K562 (cell line): ENCODE data around the gene TAPBPL. TPM values are rescaled to one million over a fixed set of nuclear protein-coding genes. Genes with fewer than 3 reads are reported as not detected.

Experiments used
- ATF7 ChIP-seq: fragments of 450-650 bp; IDR thresholded peaks from 2 replicates; pipeline ENCODE4 v1.7.1; 2014; ENCODE audit warnings: mild to moderate bottlenecking, moderate library complexity
- FOXJ2 ChIP-seq: fragments of 200-800 bp; sonication (Bioruptor generic); IDR thresholded peaks from 2 replicates; pipeline ENCODE4 v1.6.1; 2016; ENCODE audit warnings: missing genetic modification characterization, missing compliant biosample characterization
- HDAC3 ChIP-seq: fragments of 450-650 bp; IDR thresholded peaks from 2 replicates; pipeline ENCODE4 v1.6.1; 2018; ENCODE audit warnings: borderline replicate concordance, mild to moderate bottlenecking, moderate library complexity; ENCODE audit not compliant: partially characterized antibody
- HIVEP1 ChIP-seq: fragments of 250-450 bp; sonication (Bioruptor Pico); IDR thresholded peaks from 2 replicates; pipeline ENCODE4 v1.4.0; 2020; ENCODE audit warnings: mild to moderate bottlenecking
- HNRNPL ChIP-seq: fragments of 200-400 bp; formaldehyde crosslinking; IDR thresholded peaks from 2 replicates; pipeline ENCODE4 v1.6.1; 2017; ENCODE audit warnings: low read depth, mild to moderate bottlenecking, low read length
- ILK ChIP-seq: fragments of 450-650 bp; IDR thresholded peaks from 2 replicates; pipeline ENCODE4 v1.6.1; 2016; ENCODE audit warnings: missing genetic modification characterization, low read depth, mild to moderate bottlenecking, missing compliant biosample characterization, moderate library complexity, borderline replicate concordance
- NFIX ChIP-seq: fragments of 250-450 bp; sonication (Bioruptor Pico); IDR thresholded peaks from 2 replicates; pipeline ENCODE4 v1.4.0; 2020; ENCODE audit warnings: low read depth, mild to moderate bottlenecking, moderate library complexity
- NUFIP1 ChIP-seq: fragments of 450-650 bp; IDR thresholded peaks from 2 replicates; pipeline ENCODE4 v1.6.1; 2018; ENCODE audit not compliant: partially characterized antibody
- PHB2 ChIP-seq: fragments of 450-650 bp; IDR thresholded peaks from 2 replicates; pipeline ENCODE4 v1.6.1; 2017; ENCODE audit warnings: low read depth
- SMAD3 ChIP-seq: fragments of 450-650 bp; formaldehyde crosslinking; conservative IDR thresholded peaks from 2 replicates; pipeline ENCODE4 v1.4.0; 2020; ENCODE audit warnings: mild to moderate bottlenecking
- SRSF7 ChIP-seq: fragments of 200-400 bp; formaldehyde crosslinking; optimal IDR thresholded peaks from 2 replicates; pipeline ENCODE3; 2017; ENCODE audit warnings: mild to moderate bottlenecking, low read depth, low read length
- TEAD1 ChIP-seq, 2 experiments: fragments of 450-650 bp in 1 of 2; sonication (generic) in 1 of 2; formaldehyde crosslinking; IDR thresholded peaks; 2 replicates each; pipeline versions ENCODE4 v1.4.0 to v1.8.0; 2020 to 2022; ENCODE audit warnings: mild to moderate bottlenecking in 2 of 2, missing genetic modification reagents in 1 of 2
- TGIF2 ChIP-seq: sonication (generic); formaldehyde crosslinking; IDR thresholded peaks from 2 replicates; pipeline ENCODE4 v1.8.1; 2022; ENCODE audit warnings: mild to moderate bottlenecking, missing genetic modification reagents, moderate library complexity
- ZC3H11A ChIP-seq: IDR thresholded peaks from 2 replicates; pipeline ENCODE4 v1.6.1; 2012; ENCODE audit warnings: low read depth, low read length, improper control_type of control experiment
- ZNF174 ChIP-seq: fragments of 250-450 bp; sonication (Bioruptor Pico); IDR thresholded peaks from 2 replicates; pipeline ENCODE4 v1.4.0; 2020; ENCODE audit warnings: mild to moderate bottlenecking
- ZNF184 ChIP-seq: sonication (generic); formaldehyde crosslinking; IDR thresholded peaks from 2 replicates; pipeline ENCODE4 v1.5.0; 2020; ENCODE audit warnings: missing genetic modification reagents
- ZNF197 ChIP-seq: fragments of 200-800 bp; sonication (Bioruptor generic); IDR thresholded peaks from 2 replicates; pipeline ENCODE4 v1.6.1; 2016; ENCODE audit warnings: low read depth, missing genetic modification characterization, missing compliant biosample characterization
- ZNF217 ChIP-seq: sonication (generic); formaldehyde crosslinking; IDR thresholded peaks from 2 replicates; pipeline ENCODE4 v1.8.0; 2022; ENCODE audit warnings: mild to moderate bottlenecking, missing genetic modification reagents
- ZNF311 ChIP-seq: fragments of 250-450 bp; sonication (Bioruptor Pico); IDR thresholded peaks from 2 replicates; pipeline ENCODE4 v1.4.0; 2020; ENCODE audit warnings: mild to moderate bottlenecking, moderate library complexity
- polyA plus RNA-seq, 8 experiments: library from polyadenylated mRNA; depleted of rRNA in 4 of 8; stranded (reverse) in 5 of 8; unstranded in 3 of 8; fragments of >200 nt; fragmentation: Nextera tagmentation in 2 of 8; fragmentation: Illumina TruSeq in 1 of 8; extraction: Ambion mirVana in 2 of 8; extraction: Trizol in 1 of 8; gene quantifications; 2 replicates each; pipeline versions ENCODE4 v1.2.1 to v1.2.3, GENCODE V29; 2011 to 2014; ENCODE audit warnings: inconsistent platforms in 1 of 8, missing spikeins in 1 of 8
- total RNA-seq, 7 experiments: library from RNA; depleted of rRNA in 6 of 7; stranded (reverse); fragments of >200 nt in 6 of 7; fragmentation: Illumina TruSeq in 2 of 7; extraction: Trizol in 2 of 7; gene quantifications; 2 replicates each; pipeline versions ENCODE4 v1.2.1 to v1.2.3, GENCODE V29; 2011 to 2021; ENCODE audit warnings: low replicate concordance in 1 of 7
- TF ChIP-seq, protein P1 (sequence below): fragments of 450-650 bp; formaldehyde crosslinking; conservative IDR thresholded peaks from 2 replicates; pipeline ENCODE4 v1.4.0; 2022; ENCODE audit warnings: mild to moderate bottlenecking, missing genetic modification characterization
- TF ChIP-seq, protein P2 (sequence below): fragments of 250-450 bp; sonication (Bioruptor Pico); IDR thresholded peaks from 2 replicates; pipeline ENCODE4 v1.8.0; 2021; ENCODE audit warnings: moderate library complexity, mild to moderate bottlenecking, inconsistent platforms
- TF ChIP-seq, protein P3 (sequence below): sonication (generic); formaldehyde crosslinking; IDR thresholded peaks from 2 replicates; pipeline ENCODE4 v1.8.0; 2022; ENCODE audit warnings: mild to moderate bottlenecking, missing genetic modification reagents
- TF ChIP-seq, protein P4 (sequence below): sonication (generic); formaldehyde crosslinking; IDR thresholded peaks from 2 replicates; pipeline ENCODE4 v1.8.1; 2023; ENCODE audit warnings: mild to moderate bottlenecking, missing genetic modification reagents
- TF ChIP-seq, protein P5 (sequence below): sonication (generic); formaldehyde crosslinking; IDR thresholded peaks from 2 replicates; pipeline ENCODE4 v1.8.1; 2023; ENCODE audit warnings: mild to moderate bottlenecking, missing genetic modification reagents

TAPBPL gene
- total and polyA plus RNA-seq, 9 of the 15 experiments (the other 6 are each of a cell fraction or from before 2014, with no cell fraction given), result 0.29 to 1.6 (median 0.45) TPM

DNA sequence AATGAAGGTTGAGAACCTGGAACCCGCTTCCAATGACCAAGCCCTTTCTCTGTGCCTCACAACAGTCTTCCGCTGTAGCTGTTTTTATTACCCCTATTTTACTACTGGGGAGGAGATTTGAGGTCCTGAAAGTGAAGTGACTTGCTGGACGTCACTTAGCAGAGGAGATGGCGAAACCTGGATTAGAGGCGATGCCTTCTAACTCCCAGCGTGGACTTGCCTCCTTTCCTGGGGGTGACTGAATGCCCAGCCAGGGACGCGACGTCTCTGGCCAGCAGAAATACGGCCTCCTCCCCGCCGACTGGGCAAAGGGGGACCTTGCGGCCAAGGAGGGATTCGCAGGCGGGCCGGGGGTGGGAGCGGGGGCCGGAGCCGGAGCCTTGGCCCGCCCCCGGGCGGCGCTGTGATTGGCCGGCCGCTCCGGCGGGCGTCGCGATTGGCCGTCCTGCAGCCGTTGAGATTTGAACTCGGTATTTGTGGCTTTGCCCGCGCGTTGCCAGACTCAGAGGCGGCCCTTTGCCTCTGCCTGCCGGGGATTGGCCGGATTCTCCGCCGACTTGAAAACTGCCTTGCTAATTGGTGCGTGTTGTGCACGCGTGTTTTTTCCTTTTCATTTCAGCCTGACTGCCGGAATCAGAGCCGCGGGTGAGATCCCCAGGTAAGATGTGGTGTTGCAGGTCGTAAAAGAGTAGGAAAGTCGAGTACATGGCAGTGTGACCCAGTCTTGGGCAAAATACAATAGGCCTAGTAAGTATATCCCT, 41.8 kb downstream of the TAPBPL start, which contains the start of gene NCAPD2 (continued):
- TF ChIP-seq, protein P1, sequence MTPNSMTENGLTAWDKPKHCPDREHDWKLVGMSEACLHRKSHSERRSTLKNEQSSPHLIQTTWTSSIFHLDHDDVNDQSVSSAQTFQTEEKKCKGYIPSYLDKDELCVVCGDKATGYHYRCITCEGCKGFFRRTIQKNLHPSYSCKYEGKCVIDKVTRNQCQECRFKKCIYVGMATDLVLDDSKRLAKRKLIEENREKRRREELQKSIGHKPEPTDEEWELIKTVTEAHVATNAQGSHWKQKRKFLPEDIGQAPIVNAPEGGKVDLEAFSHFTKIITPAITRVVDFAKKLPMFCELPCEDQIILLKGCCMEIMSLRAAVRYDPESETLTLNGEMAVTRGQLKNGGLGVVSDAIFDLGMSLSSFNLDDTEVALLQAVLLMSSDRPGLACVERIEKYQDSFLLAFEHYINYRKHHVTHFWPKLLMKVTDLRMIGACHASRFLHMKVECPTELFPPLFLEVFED, result no peak
- TF ChIP-seq ZNF217 (CRISPR knock-in tag) (no peak), ZNF184 (CRISPR knock-in tag) (no peak), ZNF174 (CRISPR knock-in tag) (no peak), ZNF197 (no peak), ZNF311 (CRISPR knock-in tag) (no peak), PHB2 (no peak), TEAD1 (CRISPR knock-in tag; IDR thresholded peaks at IDR 0.05) (no peak), ATF7 (no peak), HIVEP1 (CRISPR knock-in tag) (0 out of 2 replicates have a peak, but pooled peaks have one; percentile 5), SMAD3 (no peak), ZC3H11A (no peak), FOXJ2 (tag) (no peak), ILK (tag) (no peak), HDAC3 (peak; percentile 14), SRSF7 (no peak), NFIX (CRISPR knock-in tag) (no peak), TGIF2 (CRISPR knock-in tag) (no peak), NUFIP1 (no peak), HNRNPL (no peak)
- TF ChIP-seq, protein P2, sequence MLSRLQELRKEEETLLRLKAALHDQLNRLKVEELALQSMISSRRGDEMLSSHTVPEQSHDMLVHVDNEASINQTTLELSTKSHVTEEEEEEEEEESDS (CRISPR knock-in tag), result no peak
- TF ChIP-seq, protein P3, sequence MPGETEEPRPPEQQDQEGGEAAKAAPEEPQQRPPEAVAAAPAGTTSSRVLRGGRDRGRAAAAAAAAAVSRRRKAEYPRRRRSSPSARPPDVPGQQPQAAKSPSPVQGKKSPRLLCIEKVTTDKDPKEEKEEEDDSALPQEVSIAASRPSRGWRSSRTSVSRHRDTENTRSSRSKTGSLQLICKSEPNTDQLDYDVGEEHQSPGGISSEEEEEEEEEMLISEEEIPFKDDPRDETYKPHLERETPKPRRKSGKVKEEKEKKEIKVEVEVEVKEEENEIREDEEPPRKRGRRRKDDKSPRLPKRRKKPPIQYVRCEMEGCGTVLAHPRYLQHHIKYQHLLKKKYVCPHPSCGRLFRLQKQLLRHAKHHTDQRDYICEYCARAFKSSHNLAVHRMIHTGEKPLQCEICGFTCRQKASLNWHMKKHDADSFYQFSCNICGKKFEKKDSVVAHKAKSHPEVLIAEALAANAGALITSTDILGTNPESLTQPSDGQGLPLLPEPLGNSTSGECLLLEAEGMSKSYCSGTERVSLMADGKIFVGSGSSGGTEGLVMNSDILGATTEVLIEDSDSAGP (CRISPR knock-in tag), result no peak
- TF ChIP-seq, protein P4, sequence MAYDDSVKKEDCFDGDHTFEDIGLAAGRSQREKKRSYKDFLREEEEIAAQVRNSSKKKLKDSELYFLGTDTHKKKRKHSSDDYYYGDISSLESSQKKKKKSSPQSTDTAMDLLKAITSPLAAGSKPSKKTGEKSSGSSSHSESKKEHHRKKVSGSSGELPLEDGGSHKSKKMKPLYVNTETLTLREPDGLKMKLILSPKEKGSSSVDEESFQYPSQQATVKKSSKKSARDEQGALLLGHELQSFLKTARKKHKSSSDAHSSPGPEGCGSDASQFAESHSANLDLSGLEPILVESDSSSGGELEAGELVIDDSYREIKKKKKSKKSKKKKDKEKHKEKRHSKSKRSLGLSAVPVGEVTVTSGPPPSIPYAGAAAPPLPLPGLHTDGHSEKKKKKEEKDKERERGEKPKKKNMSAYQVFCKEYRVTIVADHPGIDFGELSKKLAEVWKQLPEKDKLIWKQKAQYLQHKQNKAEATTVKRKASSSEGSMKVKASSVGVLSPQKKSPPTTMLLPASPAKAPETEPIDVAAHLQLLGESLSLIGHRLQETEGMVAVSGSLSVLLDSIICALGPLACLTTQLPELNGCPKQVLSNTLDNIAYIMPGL (CRISPR knock-in tag), result no peak
- TF ChIP-seq, protein P5, sequence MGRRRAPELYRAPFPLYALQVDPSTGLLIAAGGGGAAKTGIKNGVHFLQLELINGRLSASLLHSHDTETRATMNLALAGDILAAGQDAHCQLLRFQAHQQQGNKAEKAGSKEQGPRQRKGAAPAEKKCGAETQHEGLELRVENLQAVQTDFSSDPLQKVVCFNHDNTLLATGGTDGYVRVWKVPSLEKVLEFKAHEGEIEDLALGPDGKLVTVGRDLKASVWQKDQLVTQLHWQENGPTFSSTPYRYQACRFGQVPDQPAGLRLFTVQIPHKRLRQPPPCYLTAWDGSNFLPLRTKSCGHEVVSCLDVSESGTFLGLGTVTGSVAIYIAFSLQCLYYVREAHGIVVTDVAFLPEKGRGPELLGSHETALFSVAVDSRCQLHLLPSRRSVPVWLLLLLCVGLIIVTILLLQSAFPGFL (CRISPR knock-in tag), result no peak
